Esophagus muscularis mucosa (tissue), 3 donors: ENCODE measurements around the gene KAT7.

Experiments used
- CTCF ChIP-seq, 3 experiments: fragments of 200-600 bp in 2 of 3; fragments of 450-650 bp in 1 of 3; sonication (generic) in 2 of 3; IDR thresholded peaks; one replicate each; pipeline ENCODE4 v1.5.1; 2017 to 2019; ENCODE audit warnings: antibody characterized with exemption in 3 of 3, mild to moderate bottlenecking in 2 of 3, moderate library complexity in 1 of 3
- POLR2A ChIP-seq: fragments of 450-650 bp; IDR thresholded peaks from one replicate; pipeline ENCODE4 v1.6.1; 2017; ENCODE audit warnings: antibody characterized with exemption, moderate library complexity, mild to moderate bottlenecking, low read depth

GRCh38 chr17:49748791-49749190 is 39.7 kb upstream of the KAT7 start:
- TF ChIP-seq CTCF (IDR thresholded peaks at IDR 0.05) (no peak), POLR2A (no peak)
